T-cell (primary cell): Measurements from ENCODE around the gene CARMIL1. TPM values are rescaled to one million over a fixed set of nuclear protein-coding genes. Genes with fewer than 3 reads are reported as not detected.

ENCODE experiments used
- ATAC-seq, 4 experiments: fragments of 200-7000 bp in 3 of 4; fragments of 150-1000 bp in 1 of 4; cut with Tn5 transposase; replicated peaks in 1 of 4; 1 replicate in 3 of 4; 2 replicates in 1 of 4; pipeline ENCODE4 v1.10.0; 2021; ENCODE audit warnings: moderate library complexity in 3 of 4, mild to moderate bottlenecking in 2 of 4, moderate number of reproducible peaks in 1 of 4
- CTCF ChIA-PET, 2 donors: fragments of 300-600 bp; sonication (Branson Sonifier 250); formaldehyde crosslinking; loops; one replicate each; lab custom pipeline; 2022; ENCODE audit warnings: antibody characterized with exemption in 2 of 2; lab: Charles Lee
- POLR2A ChIA-PET, 2 donors: fragments of 300-600 bp; sonication (Branson Sonifier 250); formaldehyde crosslinking; loops; one replicate each; lab custom pipeline; 2022; ENCODE audit warnings: antibody characterized with exemption in 2 of 2; lab: Charles Lee
- DNase-seq, 35 experiments: peaks; one replicate each; pipeline versions ENCODE4 v3.0.0 to v3.0.0-alpha.2; 2013 to 2023
- H3K27ac ChIP-seq: one replicate; pipeline ENCODE4 v1.5.1; 2013; ENCODE audit warnings: low read length
- H3K27me3 ChIP-seq, 2 experiments: replicated peaks in 1 of 2; 1 replicate in 1 of 2; 2 replicates in 1 of 2; pipeline versions ENCODE4 v1.6.1 to v1.7.0; 2013; ENCODE audit warnings: low read length in 1 of 2, mixed read lengths in 1 of 2; ENCODE audit not compliant: control insufficient read depth in 2 of 2, insufficient read depth in 2 of 2; ENCODE audit errors: extremely low read depth in 1 of 2
- H3K36me3 ChIP-seq, 2 donors: 1 replicate in 1 of 2; 2 replicates in 1 of 2; pipeline versions ENCODE4 v1.6.1 to v1.7.0; 2013; ENCODE audit warnings: low read length in 1 of 2; ENCODE audit not compliant: control insufficient read depth in 2 of 2, insufficient read depth in 1 of 2; ENCODE audit errors: extremely low read depth in 1 of 2
- H3K4me1 ChIP-seq, 2 experiments: 1 replicate in 1 of 2; 2 replicates in 1 of 2; pipeline versions ENCODE4 v1.6.1 to v1.7.0; 2013; ENCODE audit warnings: low read length in 2 of 2, mixed read lengths in 1 of 2; ENCODE audit not compliant: insufficient read depth in 2 of 2, control insufficient read depth in 1 of 2; ENCODE audit errors: extremely low read depth in 1 of 2
- H3K4me3 ChIP-seq, 2 donors: 1 replicate in 1 of 2; 2 replicates in 1 of 2; pipeline versions ENCODE4 v1.5.1 to v1.7.0; 2013; ENCODE audit warnings: mild to moderate bottlenecking in 2 of 2, low read length in 1 of 2, moderate library complexity in 1 of 2; ENCODE audit not compliant: control insufficient read depth in 1 of 2; ENCODE audit errors: extremely low read depth in 1 of 2
- H3K9me3 ChIP-seq: 2 replicates; pipeline ENCODE4 v1.7.0; 2013
- H3K27ac Mint-ChIP-seq, 2 donors: one replicate each; pipeline ENCODE4 v1.8.0; 2020 to 2021; ENCODE audit warnings: mild to moderate bottlenecking in 2 of 2, mixed read lengths in 2 of 2
- H3K27me3 Mint-ChIP-seq, 2 donors: one replicate each; pipeline ENCODE4 v1.8.0; 2021 to 2022; ENCODE audit warnings: mixed read lengths in 2 of 2
- H3K36me3 Mint-ChIP-seq: one replicate; pipeline ENCODE4 v1.8.0; 2021; ENCODE audit warnings: mixed read lengths
- H3K4me1 Mint-ChIP-seq, 3 donors: one replicate each; pipeline ENCODE4 v1.8.0; 2020 to 2022; ENCODE audit warnings: mixed read lengths in 3 of 3, mild to moderate bottlenecking in 1 of 3
- H3K4me3 Mint-ChIP-seq, 3 donors: one replicate each; pipeline ENCODE4 v1.8.0; 2020 to 2022; ENCODE audit warnings: mild to moderate bottlenecking in 3 of 3, mixed read lengths in 3 of 3, moderate library complexity in 3 of 3
- H3K9me3 Mint-ChIP-seq, 3 donors: one replicate each; pipeline ENCODE4 v1.8.0; 2020 to 2022; ENCODE audit warnings: mixed read lengths in 3 of 3
- WGBS: methylation state at CpG from one replicate; pipeline ENCODE4 v1.1.5; 2013; ENCODE audit warnings: missing lambda C conversion rate; ENCODE audit not compliant: insufficient coverage; 5-methylcytosine and 5-hydroxymethylcytosine counted together
- total RNA-seq, 35 experiments: library from RNA in 6 of 35; stranded (reverse) in 6 of 35; fragments of 120-200 nt in 1 of 35; gene quantifications; one replicate each; pipeline versions ENCODE4 v1.2.1 to v1.2.4 and lab custom pipeline; 2013 to 2026

CARMIL1 gene
- total RNA-seq, 5 donors from 2014 or later (not counting 1 experiment from before 2014, with no cell fraction given): 4.0 to 11.6 (median 6.1) TPM

DNA sequence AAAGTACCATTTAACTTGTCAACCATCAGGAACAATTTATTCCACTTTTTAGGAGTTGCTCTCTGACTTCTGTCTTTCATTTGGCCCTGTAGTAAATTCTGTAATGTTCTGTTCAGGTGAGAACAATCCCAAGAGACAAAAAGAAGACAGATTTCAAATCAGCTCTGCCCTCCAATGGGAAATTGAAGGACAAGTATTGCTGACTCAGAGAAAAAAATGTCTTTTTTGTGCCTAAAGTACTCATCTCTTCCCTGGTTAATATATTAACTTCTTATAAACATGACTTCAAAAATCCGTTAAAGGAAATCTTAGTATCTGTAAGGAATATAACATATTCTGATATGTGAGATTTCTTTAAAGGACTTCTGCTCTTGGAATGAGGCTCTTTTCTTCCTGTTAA, 334.2 kb downstream of the CARMIL1 start:
- Histone ChIP-seq H3K27me3 (no peaks in the 10 kb centered on the region), H3K4me3 (no peak overlapping the region), H3K9me3 (no peaks in the 10 kb centered on the region), H3K27ac (no peak overlapping the region), H3K4me1 (no peaks in the 10 kb centered on the region), H3K36me3 (peaks cover 0 to 16% of the 10 kb centered on the region in 2 donors)
- CTCF ChIA-PET: interaction anchor here in 1 of 2 donors (0.5 kb wide), 1 partner anchor 13 kb away, joined by 3 read pairs; no protein-coding TSS in a partner anchor
- POLR2A ChIA-PET: no interaction called here
- no peaks in the 10 kb centered on the region for H3K9me3 Mint-ChIP-seq
- no CpG with 5 or more reads among the region's 1 CpG for WGBS
- no peaks in the 10 kb centered on the region for H3K27me3 Mint-ChIP-seq
- no peaks in the 10 kb centered on the region for H3K4me1 Mint-ChIP-seq
- H3K36me3 Mint-ChIP-seq: peaks cover 14% of the 10 kb centered on the region
- no peak overlapping the region for H3K27ac Mint-ChIP-seq
- no peak for ATAC-seq
- no peak for DNase-seq
- H3K4me3 Mint-ChIP-seq: no peak overlapping the region

DNA sequence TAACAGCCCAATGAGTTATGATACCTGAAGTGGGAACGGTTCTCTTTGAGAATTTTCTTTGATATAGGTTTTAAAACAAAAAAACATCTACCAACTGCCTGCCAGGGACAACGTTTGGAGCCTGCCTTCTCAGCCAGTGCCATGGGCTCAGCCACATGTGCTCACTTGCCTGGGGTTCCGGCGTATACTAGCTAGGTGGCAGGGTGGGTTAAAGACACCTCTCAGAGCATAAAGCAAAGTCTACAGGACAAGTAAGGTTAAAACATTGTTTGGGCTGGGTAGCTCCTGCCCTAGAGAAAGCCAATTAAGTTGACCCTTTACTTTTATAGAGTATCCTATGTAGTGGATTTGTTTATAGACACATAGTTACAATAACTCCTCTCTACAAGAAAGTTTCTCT, 334.9 kb downstream of the CARMIL1 start:
- CTCF ChIA-PET: no interaction called here
- POLR2A ChIA-PET: interaction anchor here in 1 of 2 donors (0.5 kb wide), 2 partner anchors 9 to 311 kb away, joined by 3 read pairs; no protein-coding TSS in a partner anchor
- Mint-ChIP-seq H3K27me3 (no peaks in the 10 kb centered on the region), H3K4me3 (no peak overlapping the region), H3K36me3 (peaks cover 14% of the 10 kb centered on the region), H3K27ac (no peak overlapping the region), H3K9me3 (no peaks in the 10 kb centered on the region), H3K4me1 (no peaks in the 10 kb centered on the region)
- peaks cover 0 to 13% of the 10 kb centered on the region in 2 donors for H3K36me3 ChIP-seq
- H3K9me3 ChIP-seq: no peaks in the 10 kb centered on the region
- WGBS: 100% methylated on average over 1 of the region's 4 CpGs
- no peaks in the 10 kb centered on the region for H3K4me1 ChIP-seq
- H3K27me3 ChIP-seq: no peaks in the 10 kb centered on the region
- no peak overlapping the region for H3K4me3 ChIP-seq
- DNase-seq (no peak), ATAC-seq (no peak)
- H3K27ac ChIP-seq: no peak overlapping the region

DNA sequence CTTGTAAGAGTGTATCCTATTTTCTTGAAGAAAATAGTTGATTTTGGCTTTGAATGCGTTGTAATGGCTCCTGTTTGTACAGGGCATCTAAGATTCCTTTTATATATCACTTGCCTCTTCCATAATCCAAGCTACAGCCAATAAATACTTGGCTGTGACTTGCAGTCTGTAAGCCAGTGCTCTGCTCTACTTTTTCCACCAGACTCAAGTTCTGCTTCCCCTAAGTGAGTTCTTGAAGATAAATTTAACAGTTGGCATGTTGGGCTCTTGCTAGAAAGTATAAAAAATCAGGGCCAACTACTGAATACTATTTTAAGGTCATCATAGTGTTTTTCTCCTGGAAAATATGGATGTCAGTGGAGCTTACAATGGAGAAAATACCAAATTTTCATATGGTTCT, 336.3 kb downstream of the CARMIL1 start:
- CTCF ChIA-PET: no interaction called here

DNA sequence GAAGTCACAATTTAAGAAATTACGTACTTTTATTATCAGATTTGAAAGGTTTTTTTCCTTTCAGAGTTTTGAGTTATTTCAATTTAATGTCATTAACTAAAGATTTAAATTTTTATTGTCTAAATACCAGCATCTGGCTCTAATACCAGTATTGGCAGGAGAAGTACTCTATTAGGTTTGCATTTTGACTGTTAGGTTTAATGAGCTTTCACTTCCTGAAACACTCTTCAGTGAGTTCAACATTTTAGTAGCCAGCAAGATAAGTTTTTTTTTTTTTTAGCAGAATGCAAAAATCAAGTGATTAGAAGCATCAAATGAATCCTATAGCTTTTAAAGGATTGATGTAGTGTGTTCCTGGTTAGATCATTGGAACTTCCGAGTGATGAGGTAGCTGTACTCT, 338.8 kb downstream of the CARMIL1 start:
- Mint-ChIP-seq H3K9me3 (no peaks in the 10 kb centered on the region), H3K27ac (no peak overlapping the region), H3K36me3 (peaks cover 6% of the 10 kb centered on the region), H3K27me3 (no peaks in the 10 kb centered on the region), H3K4me3 (no peak overlapping the region), H3K4me1 (no peaks in the 10 kb centered on the region)
- ATAC-seq (no peak), DNase-seq (no peak)
- H3K4me1 ChIP-seq: no peaks in the 10 kb centered on the region
- H3K9me3 ChIP-seq: no peaks in the 10 kb centered on the region
- POLR2A ChIA-PET: no interaction called here
- H3K36me3 ChIP-seq: peaks cover 0 to 5% of the 10 kb centered on the region in 2 donors
- no peak overlapping the region for H3K4me3 ChIP-seq
- no CpG with 5 or more reads among the region's 2 CpGs for WGBS
- H3K27ac ChIP-seq: no peak overlapping the region
- no peaks in the 10 kb centered on the region for H3K27me3 ChIP-seq
- CTCF ChIA-PET: no interaction called here

More for the DNA sequence above, 336.3 kb downstream of the CARMIL1 start:
- no peaks in the 10 kb centered on the region for H3K9me3 ChIP-seq
- H3K4me3 Mint-ChIP-seq: no peak overlapping the region
- peaks cover 15% of the 10 kb centered on the region for H3K36me3 Mint-ChIP-seq
- H3K4me1 Mint-ChIP-seq: no peaks in the 10 kb centered on the region
- no peaks in the 10 kb centered on the region for H3K27me3 Mint-ChIP-seq
- no peak overlapping the region for H3K27ac ChIP-seq
- no peak for DNase-seq
- WGBS: no CpG with 5 or more reads among the region's 1 CpG
- no peak overlapping the region for H3K4me3 ChIP-seq
- H3K4me1 ChIP-seq: no peaks in the 10 kb centered on the region
- no peaks in the 10 kb centered on the region for H3K9me3 Mint-ChIP-seq
- H3K27ac Mint-ChIP-seq: no peak overlapping the region
- H3K36me3 ChIP-seq: peaks cover 0 to 7% of the 10 kb centered on the region in 2 donors
- H3K27me3 ChIP-seq: no peaks in the 10 kb centered on the region
- ATAC-seq: no peak
- POLR2A ChIA-PET: no interaction called here

DNA sequence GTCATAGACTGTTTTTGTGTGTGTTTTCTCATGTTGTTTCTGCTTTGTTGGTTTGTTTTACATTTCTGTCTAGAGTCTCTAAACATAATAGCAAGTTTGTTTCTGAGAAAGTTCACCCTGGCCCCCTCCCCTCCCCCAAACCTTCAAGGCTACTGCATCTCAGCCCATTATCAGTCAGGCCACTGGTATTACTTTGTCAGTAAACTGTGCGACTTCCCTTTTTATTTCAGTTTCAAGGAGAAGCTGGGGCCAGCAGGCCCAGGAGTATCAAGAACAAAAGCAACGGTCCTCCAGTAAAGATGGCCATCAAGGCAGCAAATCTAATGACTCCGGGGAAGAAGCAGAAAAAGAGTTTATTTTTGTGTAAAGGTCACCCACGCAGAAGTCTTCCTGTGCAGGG, 340.0 kb downstream of the CARMIL1 start:
- H3K27me3 Mint-ChIP-seq: no peaks in the 10 kb centered on the region
- H3K4me1 Mint-ChIP-seq: no peaks in the 10 kb centered on the region
- H3K36me3 ChIP-seq: no peaks in the 10 kb centered on the region
- no peaks in the 10 kb centered on the region for H3K4me1 ChIP-seq
- ChIA-PET POLR2A (no interaction called here), CTCF (no interaction called here)
- no peaks in the 10 kb centered on the region for H3K9me3 ChIP-seq
- H3K4me3 ChIP-seq: no peak overlapping the region
- no peak for DNase-seq
- no peak overlapping the region for H3K27ac ChIP-seq
- no peak overlapping the region for H3K4me3 Mint-ChIP-seq
- 62% methylated on average over 2 of the region's 4 CpGs for WGBS
- peaks cover 6% of the 10 kb centered on the region for H3K36me3 Mint-ChIP-seq
- H3K9me3 Mint-ChIP-seq: no peaks in the 10 kb centered on the region
- no peak overlapping the region for H3K27ac Mint-ChIP-seq
- no peak for ATAC-seq
- H3K27me3 ChIP-seq: no peaks in the 10 kb centered on the region

DNA sequence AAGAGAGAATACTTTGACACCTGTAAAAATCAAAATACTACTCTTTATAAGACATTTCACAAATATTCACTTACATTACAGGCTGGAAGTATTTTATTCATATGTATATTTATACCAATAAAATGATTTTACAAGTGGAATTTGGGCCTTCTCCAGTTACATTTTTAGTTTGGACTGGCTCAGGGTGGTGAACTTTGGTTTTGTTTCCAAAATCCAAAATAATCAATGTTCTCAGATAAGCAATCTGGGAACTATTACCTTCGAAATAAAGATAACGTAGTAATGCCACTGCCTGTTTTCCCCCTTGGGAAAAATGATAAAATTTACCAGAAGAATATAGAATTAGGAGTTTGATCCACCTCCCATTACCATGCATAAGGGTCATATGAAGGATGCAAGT, 341.2 kb downstream of the CARMIL1 start:
- Histone ChIP-seq H3K27ac (no peak overlapping the region), H3K9me3 (no peaks in the 10 kb centered on the region), H3K4me3 (no peak overlapping the region), H3K36me3 (no peaks in the 10 kb centered on the region), H3K4me1 (no peaks in the 10 kb centered on the region), H3K27me3 (no peaks in the 10 kb centered on the region)
- no peaks in the 10 kb centered on the region for H3K4me1 Mint-ChIP-seq
- H3K4me3 Mint-ChIP-seq: no peak overlapping the region
- ATAC-seq (no peak), DNase-seq (no peak)
- ChIA-PET CTCF (no interaction called here), POLR2A (interaction anchor here in 1 of 2 donors (0.6 kb wide), 1 partner anchor 32 kb away, joined by 3 read pairs; no protein-coding TSS in a partner anchor)
- peaks cover 6% of the 10 kb centered on the region for H3K36me3 Mint-ChIP-seq
- no peaks in the 10 kb centered on the region for H3K27me3 Mint-ChIP-seq
- H3K9me3 Mint-ChIP-seq: no peaks in the 10 kb centered on the region
- no peak overlapping the region for H3K27ac Mint-ChIP-seq
- WGBS: no CpG with 5 or more reads among the region's 2 CpGs
